HG02610 (cell line): ENCODE data around the gene ZG16B.

Source experiments
- ATAC-seq: cut with Tn5 transposase; IDR thresholded peaks from one replicate; pipeline ENCODE4 v1.9.1; 2021; ENCODE audit warnings: mild to moderate bottlenecking, moderate library complexity; ENCODE audit not compliant: unreplicated experiment

The ZG16B gene

DNA sequence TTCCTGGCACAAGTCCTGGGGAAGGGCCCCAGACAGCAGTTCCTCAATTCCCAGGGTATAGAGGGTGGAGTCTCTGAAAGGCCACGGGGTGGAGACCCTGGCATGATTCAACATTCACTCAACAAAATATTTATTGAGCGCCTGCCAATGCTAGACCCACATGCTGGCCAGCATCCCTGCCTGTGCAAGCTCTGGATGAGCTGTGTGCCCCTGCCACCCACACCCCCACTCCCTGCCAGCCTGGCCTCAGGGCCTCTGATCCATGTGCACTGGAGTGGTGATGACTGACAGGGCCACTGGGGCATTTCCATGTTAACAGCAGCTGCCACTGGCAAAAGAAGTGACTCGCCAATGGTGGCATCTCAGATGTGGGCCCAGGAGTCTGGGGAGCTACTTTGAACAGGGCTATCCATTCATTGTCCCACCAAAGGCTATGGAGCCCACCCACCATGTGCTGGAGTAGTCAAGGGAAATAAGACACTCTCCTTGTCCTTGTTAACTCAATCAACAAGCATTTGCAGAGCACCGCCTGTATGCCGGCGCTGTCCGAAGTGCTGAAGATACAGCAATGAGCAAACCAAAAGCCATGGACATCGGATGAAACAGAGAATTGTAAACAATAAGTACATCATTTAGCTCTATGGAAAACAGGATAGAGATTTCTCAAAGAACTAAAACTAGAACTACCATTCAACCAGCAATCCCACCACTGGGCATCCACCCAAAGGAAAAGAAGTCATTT is 30.9 kb downstream of the ZG16B start:
- ATAC-seq = no peak

- ATAC-seq = no peak
Measured at GRCh38 chr16:2865651-2866050, 35.5 kb downstream of the ZG16B start.

GRCh38 chr16:2866431-2866830 is 36.3 kb downstream of the ZG16B start:
- ATAC-seq = no peak

DNA sequence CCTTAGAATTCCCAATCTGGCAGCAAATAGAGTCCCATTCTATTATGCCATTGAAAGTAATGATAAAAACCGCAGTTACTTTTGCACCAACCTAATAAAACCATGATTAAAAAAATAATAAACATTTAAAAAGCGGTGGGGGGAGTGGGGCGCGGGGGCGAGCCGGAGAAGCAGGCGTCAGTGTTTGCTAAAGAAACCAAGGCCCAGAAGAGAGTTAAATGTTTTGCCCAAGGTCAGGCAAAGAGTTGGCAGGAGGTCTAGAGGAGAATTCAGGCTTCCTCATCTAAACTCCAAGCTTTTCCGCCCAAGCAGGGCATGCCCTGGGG is 37.5 kb downstream of the ZG16B start:
- no peak for ATAC-seq

- ATAC-seq = peak; percentile 78
Measured at GRCh38 chr16:2867987-2868789, 38.1 kb downstream of the ZG16B start.

DNA sequence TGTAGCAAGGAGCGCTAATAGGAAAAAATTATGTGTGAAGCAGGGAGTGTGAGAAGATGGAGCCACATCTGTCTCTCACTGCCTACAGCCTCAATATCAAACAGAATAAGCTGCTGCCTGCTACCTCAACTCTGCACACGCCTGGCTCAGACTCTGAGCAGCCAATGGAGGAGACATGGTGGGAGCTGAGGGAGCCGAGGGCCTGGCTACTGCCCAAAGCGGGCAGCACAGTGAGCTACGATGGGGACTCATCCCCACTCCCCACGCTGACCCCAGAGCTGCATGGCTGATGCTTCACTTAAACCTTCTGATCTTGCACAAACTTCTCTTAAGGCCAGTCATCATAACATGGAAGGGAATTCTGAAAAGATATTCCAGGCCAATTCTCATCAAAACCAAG is 41.8 kb downstream of the ZG16B start:
- no peak for ATAC-seq

GRCh38 chr16:2874032-2874911 is 44.2 kb downstream of the ZG16B start:
- no peak for ATAC-seq

DNA sequence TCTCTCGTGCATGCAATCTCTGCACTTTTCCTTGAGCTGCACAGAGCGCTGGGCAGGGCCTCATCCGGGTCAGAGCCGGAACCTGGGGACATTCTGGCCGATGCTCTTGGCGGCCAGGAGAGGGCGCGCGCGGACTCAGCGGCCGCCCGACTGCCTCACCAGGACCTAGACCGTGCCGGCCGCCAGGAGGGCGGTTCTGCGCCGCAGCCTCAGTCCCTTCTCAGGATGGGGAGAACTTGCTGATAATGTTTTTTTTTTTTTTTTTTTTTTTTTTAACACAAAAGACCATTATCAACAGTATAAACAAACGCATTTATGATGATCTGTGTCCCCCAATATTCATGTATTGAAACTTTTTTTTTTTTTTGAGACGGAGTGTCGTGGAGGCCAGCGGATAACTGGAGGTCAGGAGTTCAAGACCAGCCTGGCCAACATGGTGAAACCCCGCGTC is 44.8 kb downstream of the ZG16B start:
- peak; percentile 49 for ATAC-seq

- no peak for ATAC-seq
Measured at GRCh38 chr16:2879854-2880508, 49.9 kb downstream of the ZG16B start.
